K562 (cell line): ENCODE results near the gene TMEM114. TPM values are rescaled to one million over a fixed set of nuclear protein-coding genes. Genes with fewer than 3 reads are reported as not detected.

ENCODE experiments used
- ATAC-seq: fragments of 200-7000 bp; cut with Tn5 transposase; 3 replicates; pipeline ENCODE4 v1.9.1; 2020; ENCODE audit warnings: moderate library complexity
- BruUV-seq: library from RNA; stranded (reverse); fragments of 400-500 nt; replicated peaks from 2 replicates; lab custom pipeline; 2021; lab: Mats Ljungman, UMichigan
- CTCF ChIA-PET: fragments of 300-600 bp; formaldehyde crosslinking; extraction: SDS; loops from one replicate; lab custom pipeline; 2021; ENCODE audit warnings: low intra/inter-chr PET ratio; lab: Yijun Ruan, JAX
- POLR2A ChIA-PET: fragments of 300-600, 350-650 bp; sonication (Branson Sonifier 250); formaldehyde crosslinking; extraction: SDS; loops from one replicate; lab custom pipeline; 2021; ENCODE audit warnings: antibody characterized with exemption, inconsistent platforms; lab: Yijun Ruan, JAX
- DNase-seq, 4 experiments: peaks; one replicate each; pipeline versions ENCODE4 v3.0.0 to v3.0.0-alpha.2; 2011 to 2018; ENCODE audit warnings: low spot score in 3 of 4, mixed read lengths in 3 of 4; ENCODE audit errors: extremely low read depth in 1 of 4
- FAIRE-seq: peaks from 2 replicates; lab custom pipeline; 2011; peaks lifted over from hg19 to GRCh38; lab: Jason Lieb, UNC
- H2AFZ ChIP-seq: 2 replicates; pipeline ENCODE4 v1.6.0; 2011; ENCODE audit warnings: low read depth, low read length, control low read depth, inconsistent platforms
- H3K27ac ChIP-seq: fragments of 200-600 bp; 3 replicates; pipeline ENCODE4 v1.8.0; 2011; ENCODE audit warnings: low read depth, mild to moderate bottlenecking, control low read depth, inconsistent platforms, low read length, moderate library complexity, mixed read lengths; ENCODE audit errors: extremely low read depth
- H3K27me3 ChIP-seq, 2 experiments: fragments of 300-600 bp in 1 of 2; 2 replicates in 1 of 2; 3 replicates in 1 of 2; pipeline versions ENCODE4 v1.6.0 to v1.8.0; 2011; ENCODE audit warnings: inconsistent platforms in 2 of 2, low read length in 2 of 2, mild to moderate bottlenecking in 1 of 2, mixed read lengths in 1 of 2, moderate library complexity in 1 of 2; ENCODE audit not compliant: control insufficient read depth in 2 of 2, insufficient read depth in 2 of 2
- H3K36me3 ChIP-seq: fragments of 300-600 bp; 3 replicates; pipeline ENCODE4 v1.8.0; 2011; ENCODE audit warnings: mild to moderate bottlenecking, low read length, inconsistent platforms; ENCODE audit not compliant: control insufficient read depth, insufficient read depth
- H3K4me1 ChIP-seq, 2 experiments: fragments of 200-600 bp in 1 of 2; replicated peaks in 1 of 2; 2 replicates in 1 of 2; 3 replicates in 1 of 2; pipeline versions ENCODE4 v1.5.1 to v1.8.0; 2011; ENCODE audit warnings: inconsistent platforms in 2 of 2, low read length in 2 of 2, mild to moderate bottlenecking in 1 of 2, mixed read lengths in 1 of 2, moderate library complexity in 1 of 2; ENCODE audit not compliant: control insufficient read depth in 2 of 2, insufficient read depth in 2 of 2
- H3K4me2 ChIP-seq: 2 replicates; pipeline ENCODE4 v1.6.1; 2011; ENCODE audit warnings: low read length, control low read depth, inconsistent platforms, mixed read lengths; ENCODE audit not compliant: insufficient read depth
- H3K4me3 ChIP-seq: fragments of 200-600 bp; sonication (generic), shearing (Covaris generic); 2 replicates; pipeline ENCODE4 v1.5.1; 2016; ENCODE audit warnings: control low read depth, inconsistent platforms
- H3K79me2 ChIP-seq: fragments of 200-600 bp; 3 replicates; pipeline ENCODE4 v1.8.0; 2011; ENCODE audit warnings: low read length, inconsistent platforms; ENCODE audit not compliant: control insufficient read depth, insufficient read depth
- H3K9ac ChIP-seq, 2 experiments: 2 replicates each; pipeline versions ENCODE4 v1.6.0 to v1.6.1; 2011; ENCODE audit warnings: low read depth in 2 of 2, low read length in 2 of 2, control low read depth in 1 of 2, inconsistent platforms in 1 of 2, mild to moderate bottlenecking in 1 of 2, mixed read lengths in 1 of 2; ENCODE audit not compliant: insufficient read depth in 1 of 2
- H3K9me1 ChIP-seq: one replicate; pipeline ENCODE4 v1.6.0; 2011; ENCODE audit warnings: inconsistent platforms, mild to moderate bottlenecking, low read length, moderate library complexity; ENCODE audit not compliant: control insufficient read depth, insufficient read depth
- H3K9me3 ChIP-seq: replicated peaks from 2 replicates; pipeline ENCODE4 v1.5.1; 2011; ENCODE audit warnings: low read depth, low read length, inconsistent platforms; ENCODE audit not compliant: control insufficient read depth, insufficient read depth
- H4K20me1 ChIP-seq: replicated peaks from 2 replicates; pipeline ENCODE4 v1.6.1; 2011; ENCODE audit warnings: low read length, inconsistent platforms, mixed read lengths; ENCODE audit not compliant: control insufficient read depth, insufficient read depth
- BHLHE40 ChIP-seq: IDR thresholded peaks from 2 replicates; pipeline ENCODE4 v1.6.1; 2011; ENCODE audit warnings: low read length, improper control_type of control experiment
- CREB1 ChIP-seq, 2 experiments: sonication (generic) in 1 of 2; formaldehyde crosslinking in 1 of 2; IDR thresholded peaks; 2 replicates each; pipeline versions ENCODE4 v1.6.1 to v1.8.0; 2012 to 2022; ENCODE audit warnings: inconsistent platforms in 1 of 2, mild to moderate bottlenecking in 1 of 2, missing genetic modification reagents in 1 of 2, moderate library complexity in 1 of 2
- FUS ChIP-seq: fragments of 200-400 bp; formaldehyde crosslinking; optimal IDR thresholded peaks from 2 replicates; pipeline ENCODE3; 2017; ENCODE audit warnings: low read depth, low read length
- HNRNPK ChIP-seq: fragments of 200-400 bp; formaldehyde crosslinking; IDR thresholded peaks from one replicate; pipeline ENCODE4 v1.6.1; 2018; ENCODE audit warnings: mild to moderate bottlenecking, low read depth, low read length; ENCODE audit not compliant: poor library complexity, severe bottlenecking
- NFE2 ChIP-seq: IDR thresholded peaks from 2 replicates; pipeline ENCODE4 v1.6.1; 2014; ENCODE audit warnings: antibody characterized with exemption, low read depth
- NR1H2 ChIP-seq: sonication (generic); formaldehyde crosslinking; IDR thresholded peaks from 2 replicates; pipeline ENCODE4 v1.4.0; 2020; ENCODE audit warnings: mild to moderate bottlenecking, missing genetic modification reagents
- PHF20 ChIP-seq: fragments of 450-650 bp; IDR thresholded peaks from 2 replicates; pipeline ENCODE4 v1.6.1; 2018; ENCODE audit not compliant: partially characterized antibody
- PHTF2 ChIP-seq: fragments of 250-450 bp; sonication (Bioruptor Pico); IDR thresholded peaks from 2 replicates; pipeline ENCODE4 v1.5.0; 2021; ENCODE audit warnings: mild to moderate bottlenecking
- PTBP1 ChIP-seq: fragments of 200-400 bp; formaldehyde crosslinking; IDR thresholded peaks from 2 replicates; pipeline ENCODE4 v1.6.1; 2017; ENCODE audit warnings: low read depth, low read length
- RAD21 ChIP-seq, 2 experiments: fragments of 250-450 bp in 1 of 2; fragments of 450-650 bp in 1 of 2; sonication (Bioruptor Pico) in 1 of 2; formaldehyde crosslinking in 1 of 2; IDR thresholded peaks in 1 of 2; conservative IDR thresholded peaks in 1 of 2; 2 replicates each; pipeline versions ENCODE4 v1.4.0 to v1.8.0; 2020 to 2022; ENCODE audit warnings: mild to moderate bottlenecking in 2 of 2, moderate library complexity in 1 of 2
- RAD51 ChIP-seq: fragments of 450-650 bp; IDR thresholded peaks from 2 replicates; pipeline ENCODE4 v1.7.1; 2016; ENCODE audit warnings: low read depth, mild to moderate bottlenecking, borderline replicate concordance
- SREBF2 ChIP-seq: sonication (generic); formaldehyde crosslinking; IDR thresholded peaks from 2 replicates; pipeline ENCODE4 v1.4.0; 2020; ENCODE audit warnings: mild to moderate bottlenecking, missing genetic modification reagents
- YBX1 ChIP-seq: fragments of 450-650 bp; IDR thresholded peaks from 2 replicates; pipeline ENCODE4 v1.7.1; 2016; ENCODE audit warnings: mild to moderate bottlenecking
- ZBTB33 ChIP-seq: sonication (generic); formaldehyde crosslinking; IDR thresholded peaks from 2 replicates; pipeline ENCODE4 v1.8.1; 2023; ENCODE audit warnings: mild to moderate bottlenecking, missing genetic modification reagents
- WGBS: fragments of 100-300 bp; shearing (Covaris generic); methylation state at CpG from one replicate; pipeline ENCODE4 v1.1.6; 2016; ENCODE audit warnings: low coverage, mixed read lengths; ENCODE audit not compliant: insufficient coverage; ENCODE audit errors: missing lambda C conversion rate; 5-methylcytosine and 5-hydroxymethylcytosine counted together
- in situ Hi-C: fragments of 300-500 bp; cut with MboI; formaldehyde crosslinking; loops from 4 replicates; pipeline ENCODE4 v1.15.0; 2018; ENCODE audit warnings: inconsistent platforms, mixed read lengths
- intact Hi-C: fragments of 100-400 bp; cut with micrococcal nuclease; formaldehyde crosslinking; loops from 2 replicates; pipeline ENCODE4 v1.14.2; 2022
- polyA plus RNA-seq, 8 experiments: library from polyadenylated mRNA; depleted of rRNA in 4 of 8; stranded (reverse) in 5 of 8; unstranded in 3 of 8; fragments of >200 nt; fragmentation: Nextera tagmentation in 2 of 8; fragmentation: Illumina TruSeq in 1 of 8; extraction: Ambion mirVana in 2 of 8; extraction: Trizol in 1 of 8; gene quantifications; 2 replicates each; pipeline versions ENCODE4 v1.2.1 to v1.2.3, GENCODE V29; 2011 to 2014; ENCODE audit warnings: inconsistent platforms in 1 of 8, missing spikeins in 1 of 8
- total RNA-seq, 7 experiments: library from RNA; depleted of rRNA in 6 of 7; stranded (reverse); fragments of >200 nt in 6 of 7; fragmentation: Illumina TruSeq in 2 of 7; extraction: Trizol in 2 of 7; gene quantifications; 2 replicates each; pipeline versions ENCODE4 v1.2.1 to v1.2.3, GENCODE V29; 2011 to 2021; ENCODE audit warnings: low replicate concordance in 1 of 7
- TF ChIP-seq, protein P1 (sequence below): sonication (generic); formaldehyde crosslinking; IDR thresholded peaks from 2 replicates; pipeline ENCODE4 v1.8.1; 2023; ENCODE audit warnings: missing genetic modification reagents, mild to moderate bottlenecking, borderline replicate concordance

Gene TMEM114
- total and polyA plus RNA-seq, 9 of the 15 experiments (the other 6 are each of a cell fraction or from before 2014, with no cell fraction given), result not detected

- Histone ChIP-seq H3K4me3 (no peak overlapping the region), H3K27me3 (no peaks in the 10 kb centered on the region), H3K9ac (no peak overlapping the region), H3K27ac (no peak overlapping the region), H3K36me3 (peaks cover 90% of the 10 kb centered on the region; the same call in 2 of the 3 replicates), H3K9me3 (no peaks in the 10 kb centered on the region), H4K20me1 (0 out of 2 replicates have a peak, but pooled peaks cover 3% of the 10 kb centered on the region), H3K4me2 (no peak overlapping the region), H3K79me2 (no peaks in the 10 kb centered on the region), H3K9me1 (no peaks in the 10 kb centered on the region), H2AFZ (no peak overlapping the region), H3K4me1 (peaks cover 3% of the 10 kb centered on the region in 2 experiments; a peak in 4 of 5 replicates)
- POLR2A ChIA-PET, result interaction anchor here (0.7 to 0.8 kb wide), 2 partner anchors 21 to 140 kb away, joined by 3 read pairs; no protein-coding TSS in a partner anchor
- in situ Hi-C loops (no loop called here), intact Hi-C loops (loop anchor here (1.0 kb wide), 1 partner anchor 62 kb away; no protein-coding TSS in a partner anchor)
- 82% methylated on average over 18 of the region's 18 CpGs for WGBS
- DNase-seq, result peak; percentile 59 to 69 (median 63)
- FAIRE-seq, result peak; percentile 84
- BruUV-seq, result no TSS peak
- peak; percentile 96 for ATAC-seq
- CTCF ChIA-PET, result interaction anchor here (2.3 to 2.6 kb wide), 2 partner anchors 62 to 68 kb away, joined by 27 to 28 read pairs; no protein-coding TSS in a partner anchor
- TF ChIP-seq RAD51 (no peak), SREBF2 (CRISPR knock-in tag) (no peak), RAD21 (CRISPR knock-in tag; conservative IDR thresholded peaks at IDR 0.05 in 1 of 2, IDR thresholded peaks at IDR 0.05 in 1 of 2) (peak; percentile 44 to 75), FUS (no peak), NFE2 (peak; percentile 83), BHLHE40 (0 out of 2 replicates have a peak, but pooled peaks have one; percentile 9), PHTF2 (CRISPR knock-in tag) (no peak), CREB1 (IDR thresholded peaks at IDR 0.05) (peak; percentile 49; the same call in 1 of the 2 replicates), CREB1 (CRISPR knock-in tag; IDR thresholded peaks at IDR 0.05) (no peak), HNRNPK (no peak), YBX1 (no peak), ZBTB33 (CRISPR knock-in tag) (peak; percentile 79; the same call in 1 of the 2 replicates), NR1H2 (CRISPR knock-in tag) (no peak), PHF20 (no peak), PTBP1 (no peak)
- TF ChIP-seq, protein P1, sequence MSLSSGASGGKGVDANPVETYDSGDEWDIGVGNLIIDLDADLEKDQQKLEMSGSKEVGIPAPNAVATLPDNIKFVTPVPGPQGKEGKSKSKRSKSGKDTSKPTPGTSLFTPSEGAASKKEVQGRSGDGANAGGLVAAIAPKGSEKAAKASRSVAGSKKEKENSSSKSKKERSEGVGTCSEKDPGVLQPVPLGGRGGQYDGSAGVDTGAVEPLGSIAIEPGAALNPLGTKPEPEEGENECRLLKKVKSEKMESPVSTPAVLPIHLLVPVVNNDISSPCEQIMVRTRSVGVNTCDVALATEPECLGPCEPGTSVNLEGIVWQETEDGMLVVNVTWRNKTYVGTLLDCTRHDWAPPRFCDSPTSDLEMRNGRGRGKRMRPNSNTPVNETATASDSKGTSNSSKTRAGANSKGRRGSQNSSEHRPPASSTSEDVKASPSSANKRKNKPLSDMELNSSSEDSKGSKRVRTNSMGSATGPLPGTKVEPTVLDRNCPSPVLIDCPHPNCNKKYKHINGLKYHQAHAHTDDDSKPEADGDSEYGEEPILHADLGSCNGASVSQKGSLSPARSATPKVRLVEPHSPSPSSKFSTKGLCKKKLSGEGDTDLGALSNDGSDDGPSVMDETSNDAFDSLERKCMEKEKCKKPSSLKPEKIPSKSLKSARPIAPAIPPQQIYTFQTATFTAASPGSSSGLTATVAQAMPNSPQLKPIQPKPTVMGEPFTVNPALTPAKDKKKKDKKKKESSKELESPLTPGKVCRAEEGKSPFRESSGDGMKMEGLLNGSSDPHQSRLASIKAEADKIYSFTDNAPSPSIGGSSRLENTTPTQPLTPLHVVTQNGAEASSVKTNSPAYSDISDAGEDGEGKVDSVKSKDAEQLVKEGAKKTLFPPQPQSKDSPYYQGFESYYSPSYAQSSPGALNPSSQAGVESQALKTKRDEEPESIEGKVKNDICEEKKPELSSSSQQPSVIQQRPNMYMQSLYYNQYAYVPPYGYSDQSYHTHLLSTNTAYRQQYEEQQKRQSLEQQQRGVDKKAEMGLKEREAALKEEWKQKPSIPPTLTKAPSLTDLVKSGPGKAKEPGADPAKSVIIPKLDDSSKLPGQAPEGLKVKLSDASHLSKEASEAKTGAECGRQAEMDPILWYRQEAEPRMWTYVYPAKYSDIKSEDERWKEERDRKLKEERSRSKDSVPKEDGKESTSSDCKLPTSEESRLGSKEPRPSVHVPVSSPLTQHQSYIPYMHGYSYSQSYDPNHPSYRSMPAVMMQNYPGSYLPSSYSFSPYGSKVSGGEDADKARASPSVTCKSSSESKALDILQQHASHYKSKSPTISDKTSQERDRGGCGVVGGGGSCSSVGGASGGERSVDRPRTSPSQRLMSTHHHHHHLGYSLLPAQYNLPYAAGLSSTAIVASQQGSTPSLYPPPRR (CRISPR knock-in tag), result no peak
Measured at GRCh38 chr16:8634991-8635736, 44.9 kb upstream of the TMEM114 start.
